ENCODE results near the gene RXRG. TPM values are rescaled to one million over a fixed set of nuclear protein-coding genes. Genes with fewer than 3 reads are reported as not detected.

Gene RXRG
- total and polyA plus RNA-seq, 12 donors: 1.2 to 16.3 (median 4.1) TPM

DNA sequence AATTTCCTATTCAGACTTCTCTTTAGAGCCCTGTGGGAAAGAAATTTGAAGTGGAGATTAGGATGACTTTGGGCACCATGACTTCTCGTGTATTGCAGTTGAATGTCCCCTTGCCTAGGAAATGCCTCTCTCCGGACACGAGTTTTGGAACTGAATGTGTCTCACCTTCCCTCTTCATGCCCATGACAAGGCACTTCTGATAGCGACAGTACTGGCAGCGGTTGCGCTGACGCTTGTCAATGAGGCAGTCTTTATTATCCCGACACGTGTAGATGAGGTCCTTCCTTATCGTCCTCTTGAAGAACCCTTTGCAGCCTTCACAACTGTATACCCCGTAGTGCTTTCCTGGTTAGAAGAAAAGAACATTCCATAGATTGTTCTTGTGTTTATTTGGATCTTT, 28.1 kb downstream of the RXRG start:
- intact Hi-C loops (cut with DNase I): loop anchor here in 1 of 10 donors (10.0 kb wide), 1 partner anchor 68 kb away; no protein-coding TSS in a partner anchor
- Histone ChIP-seq H3K4me1 (peaks cover 0 to 18% (median 0%) of the 10 kb centered on the region in 9 donors), H3K27me3 (peaks cover 0 to 5% (median 0%) of the 10 kb centered on the region in 7 donors), H3K9me3 (no peaks in the 10 kb centered on the region), H3K27ac (no peak overlapping the region), H3K4me3 (no peak overlapping the region), H3K36me3 (no peaks in the 10 kb centered on the region)
- TF ChIP-seq, protein P1, sequence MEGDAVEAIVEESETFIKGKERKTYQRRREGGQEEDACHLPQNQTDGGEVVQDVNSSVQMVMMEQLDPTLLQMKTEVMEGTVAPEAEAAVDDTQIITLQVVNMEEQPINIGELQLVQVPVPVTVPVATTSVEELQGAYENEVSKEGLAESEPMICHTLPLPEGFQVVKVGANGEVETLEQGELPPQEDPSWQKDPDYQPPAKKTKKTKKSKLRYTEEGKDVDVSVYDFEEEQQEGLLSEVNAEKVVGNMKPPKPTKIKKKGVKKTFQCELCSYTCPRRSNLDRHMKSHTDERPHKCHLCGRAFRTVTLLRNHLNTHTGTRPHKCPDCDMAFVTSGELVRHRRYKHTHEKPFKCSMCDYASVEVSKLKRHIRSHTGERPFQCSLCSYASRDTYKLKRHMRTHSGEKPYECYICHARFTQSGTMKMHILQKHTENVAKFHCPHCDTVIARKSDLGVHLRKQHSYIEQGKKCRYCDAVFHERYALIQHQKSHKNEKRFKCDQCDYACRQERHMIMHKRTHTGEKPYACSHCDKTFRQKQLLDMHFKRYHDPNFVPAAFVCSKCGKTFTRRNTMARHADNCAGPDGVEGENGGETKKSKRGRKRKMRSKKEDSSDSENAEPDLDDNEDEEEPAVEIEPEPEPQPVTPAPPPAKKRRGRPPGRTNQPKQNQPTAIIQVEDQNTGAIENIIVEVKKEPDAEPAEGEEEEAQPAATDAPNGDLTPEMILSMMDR (IDR thresholded peaks at IDR 0.05): no peak
- WGBS, 2 donors: 51 to 58% methylated on average over 11 of the region's 11 CpGs
- DNase-seq: peak in 1 of 2 donors; percentile 48
- peak in 6 of 8 donors; percentile 40 to 93 (median 77) for ATAC-seq

- no peak overlapping the region for H3K27ac ChIP-seq
- intact Hi-C loops (cut with DNase I): loop anchor here in 1 of 10 donors (10.0 kb wide), 1 partner anchor 70 kb away; no protein-coding TSS in a partner anchor
- 92 to 93% methylated on average over 1 of the region's 1 CpG for WGBS, 2 donors
- no peak for DNase-seq
- no peak for ATAC-seq
- no peaks in the 10 kb centered on the region for H3K36me3 ChIP-seq
- H3K9me3 ChIP-seq: no peaks in the 10 kb centered on the region
- TF ChIP-seq, protein P1 (IDR thresholded peaks at IDR 0.05): no peak
- H3K4me1 ChIP-seq: peaks cover 0 to 20% (median 7%) of the 10 kb centered on the region in 9 donors
- peaks cover 0 to 13% (median 0%) of the 10 kb centered on the region in 7 donors for H3K27me3 ChIP-seq
- H3K4me3 ChIP-seq: no peak overlapping the region
These were observed 29.9 kb downstream of the RXRG start for GRCh38 chr1:165415068-165415467.

DNA sequence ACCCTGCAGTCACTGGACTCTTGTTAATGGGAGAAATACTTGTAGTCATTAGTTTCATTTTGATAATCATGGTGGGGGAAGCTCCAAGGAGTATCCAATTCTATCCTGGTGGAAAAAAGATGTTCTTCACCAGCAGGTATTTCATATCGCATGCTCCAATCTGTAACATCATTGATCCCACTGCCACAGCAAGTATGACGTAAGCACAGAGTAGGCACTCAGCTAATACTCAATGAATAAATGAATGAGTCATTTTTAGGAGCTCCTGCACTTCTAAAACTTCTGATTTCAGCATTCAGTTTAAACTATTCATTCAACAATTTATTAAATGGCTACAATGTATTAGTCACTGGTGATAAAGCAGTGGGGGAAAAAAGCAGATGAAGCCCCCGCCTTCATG, 30.3 kb downstream of the RXRG start:
- DNase-seq: no peak
- intact Hi-C loops (cut with DNase I): loop anchor here in 2 of 10 donors (5.0 to 10.0 kb wide), 2 partner anchors 33 to 70 kb away; partner anchors contain the start of gene RXRG (in 1 of the 2)
- TF ChIP-seq, protein P1 (IDR thresholded peaks at IDR 0.05): no peak
- H3K4me1 ChIP-seq: peaks cover 0 to 23% (median 10%) of the 10 kb centered on the region in 9 donors
- ATAC-seq: no peak
- H3K36me3 ChIP-seq: no peaks in the 10 kb centered on the region
- H3K27ac ChIP-seq: no peak overlapping the region
- H3K9me3 ChIP-seq: no peaks in the 10 kb centered on the region
- WGBS, 2 donors: 95 to 96% methylated on average over 3 of the region's 3 CpGs
- peaks cover 0 to 13% (median 0%) of the 10 kb centered on the region in 7 donors for H3K27me3 ChIP-seq
- H3K4me3 ChIP-seq: no peak overlapping the region

DNA sequence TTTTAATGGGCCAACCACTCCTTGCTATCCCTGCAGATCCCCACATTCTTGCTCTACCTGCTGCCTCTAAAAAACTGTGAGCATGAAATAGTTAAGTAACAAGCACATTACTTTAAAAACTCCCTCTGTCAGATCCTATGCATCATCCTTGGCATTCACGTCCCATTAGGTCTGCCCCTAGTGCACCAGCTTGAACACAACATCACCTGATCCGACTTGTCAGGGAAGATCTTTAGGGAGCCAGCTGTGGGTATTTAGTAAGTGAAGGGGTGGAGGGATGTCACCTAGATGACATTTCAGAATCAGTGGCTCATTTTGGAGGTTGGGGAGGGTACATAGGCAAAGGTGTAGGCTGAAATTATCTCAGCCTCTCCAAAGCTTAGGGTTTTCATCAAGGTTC, 33.5 kb downstream of the RXRG start:
- Histone ChIP-seq H3K4me1 (peaks cover 0 to 35% (median 14%) of the 10 kb centered on the region in 9 donors), H3K9me3 (no peaks in the 10 kb centered on the region), H3K27ac (no peak overlapping the region), H3K36me3 (no peaks in the 10 kb centered on the region), H3K27me3 (peaks cover 0 to 15% (median 0%) of the 10 kb centered on the region in 7 donors), H3K4me3 (no peak overlapping the region)
- intact Hi-C loops (cut with DNase I): loop anchor here in 2 of 10 donors (5.0 to 10.0 kb wide), 2 partner anchors 36 to 73 kb away; partner anchors contain the start of gene RXRG (in 1 of the 2)
- ATAC-seq (no peak), DNase-seq (no peak)
- 77 to 79% methylated on average over 2 of the region's 2 CpGs for WGBS, 2 donors
- TF ChIP-seq, protein P1 (IDR thresholded peaks at IDR 0.05): no peak
